ENCODE results near the gene OTUD1.

DNA sequence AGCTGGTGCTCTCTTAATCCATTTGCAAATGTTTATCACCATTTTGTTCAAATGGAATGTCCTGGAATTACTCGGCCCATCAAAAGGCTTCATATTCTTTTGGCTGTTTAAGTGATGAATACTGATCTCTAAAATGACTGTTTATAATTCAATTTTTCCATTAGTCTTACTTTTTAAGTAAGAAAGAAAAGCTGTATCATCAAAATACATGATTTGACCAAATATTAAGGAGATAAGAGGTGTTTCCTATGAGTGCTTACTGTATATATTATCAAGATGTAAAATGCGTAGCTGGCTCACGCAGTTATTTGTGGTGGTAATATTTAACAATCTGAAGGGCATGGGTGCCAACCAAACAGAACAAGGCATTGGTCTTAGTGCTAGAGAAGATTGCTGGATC is 51.2 kb downstream of the OTUD1 start:
- TF ChIP-seq POLR2AphosphoS5 (IDR thresholded peaks at IDR 0.05) (no peak), POLR2A (IDR thresholded peaks at IDR 0.05; ENCODE audit: low read depth) (no peak), CTCF (IDR thresholded peaks at IDR 0.05) (no peak), EP300 (IDR thresholded peaks at IDR 0.05) (no peak)
